Neural cell (in vitro differentiated cells): ENCODE measurements around the gene FREY1.

Source experiments
- CTCF ChIP-seq: fragments of 450-650 bp; IDR thresholded peaks from 2 replicates; pipeline ENCODE4 v1.5.1; 2014; ENCODE audit warnings: antibody characterized with exemption, mild to moderate bottlenecking, moderate library complexity; ENCODE audit not compliant: poor library complexity, severe bottlenecking
- EP300 ChIP-seq: fragments of 450-650 bp; conservative IDR thresholded peaks from 2 replicates; pipeline ENCODE4 v1.6.1; 2014; ENCODE audit warnings: antibody characterized with exemption, mild to moderate bottlenecking, moderate library complexity; ENCODE audit not compliant: poor library complexity, severe bottlenecking
- EZH2 ChIP-seq: fragments of 200-600, 300-800 bp; shearing (Covaris generic), sonication (generic); IDR thresholded peaks from 2 replicates; pipeline ENCODE4 v1.6.1; 2014; ENCODE audit warnings: antibody characterized with exemption, low read length, borderline replicate concordance, mild to moderate bottlenecking; ENCODE audit not compliant: insufficient read depth, poor library complexity, severe bottlenecking
- MXI1 ChIP-seq: fragments of 450-650 bp; conservative IDR thresholded peaks from 2 replicates; pipeline ENCODE4 v1.6.1; 2014; ENCODE audit warnings: antibody characterized with exemption, mild to moderate bottlenecking; ENCODE audit not compliant: poor library complexity, severe bottlenecking
- POLR2AphosphoS5 ChIP-seq: IDR thresholded peaks from 2 replicates; pipeline ENCODE4 v1.6.1; 2012
- RAD21 ChIP-seq: fragments of 450-650 bp; conservative IDR thresholded peaks from 2 replicates; pipeline ENCODE4 v1.6.1; 2014; ENCODE audit warnings: antibody characterized with exemption, mild to moderate bottlenecking, moderate library complexity
- TAF1 ChIP-seq: IDR thresholded peaks from 2 replicates; pipeline ENCODE4 v1.6.1; 2012; ENCODE audit warnings: low read depth

GRCh38 chr11:45902452-45903380, 4.4 kb downstream of the FREY1 start:
- TF ChIP-seq MXI1 (no peak), EP300 (no peak), CTCF (no peak), RAD21 (no peak), EZH2 (no peak), POLR2AphosphoS5 (no peak), TAF1 (no peak)
